ENCODE results near the gene CNNM1.

GRCh38 chr10:99418910-99419624, 89.9 kb downstream of the CNNM1 start:
- TF ChIP-seq CTCF (IDR thresholded peaks at IDR 0.05) = no peak
- TF ChIP-seq ZFX (IDR thresholded peaks at IDR 0.05; ENCODE audit: borderline replicate concordance) = no peak
